Activated CD4-positive, alpha-beta T cell treated with anti-CD3 and anti-CD28 coated beads, Interleukin-2, amount 10 ng/mL, durations not matched to agents 24 days and 14 days (primary cell): Measurements from ENCODE around the gene DLD. TPM values are rescaled to one million over a fixed set of nuclear protein-coding genes. Genes with fewer than 3 reads are reported as not detected.
"Not testable (repeated sequence)": the region's sequence is repeated elsewhere in the genome, so short reads cannot be mapped to it uniquely, and the experiment has no call there.

ENCODE experiments used
- DNase-seq: peaks from one replicate; pipeline ENCODE4 v3.0.0; 2022
- H3K27ac Mint-ChIP-seq: one replicate; pipeline ENCODE4 v1.8.0; 2022; ENCODE audit warnings: mild to moderate bottlenecking, mixed read lengths
- H3K27me3 Mint-ChIP-seq: one replicate; pipeline ENCODE4 v1.8.0; 2022; ENCODE audit warnings: mixed read lengths
- H3K36me3 Mint-ChIP-seq: one replicate; pipeline ENCODE4 v1.8.0; 2022; ENCODE audit warnings: low read depth, mild to moderate bottlenecking, mixed read lengths
- H3K4me1 Mint-ChIP-seq: one replicate; pipeline ENCODE4 v1.8.0; 2021; ENCODE audit warnings: mixed read lengths
- H3K4me3 Mint-ChIP-seq: one replicate; pipeline ENCODE4 v1.8.0; 2022; ENCODE audit warnings: mild to moderate bottlenecking, moderate library complexity, mixed read lengths
- H3K9me3 Mint-ChIP-seq: one replicate; pipeline ENCODE4 v1.8.0; 2021; ENCODE audit warnings: mixed read lengths
- intact Hi-C: fragments of 100-400 bp; cut with micrococcal nuclease; formaldehyde crosslinking; loops from one replicate; pipeline ENCODE4 v1.15.1; 2023
- total RNA-seq: library from RNA; stranded (reverse); gene quantifications from 2 replicates; pipeline ENCODE4 v1.2.3, GENCODE V29; 2022

The DLD gene
- total RNA-seq, 1 donor from 2014 or later: 119 TPM

DNA sequence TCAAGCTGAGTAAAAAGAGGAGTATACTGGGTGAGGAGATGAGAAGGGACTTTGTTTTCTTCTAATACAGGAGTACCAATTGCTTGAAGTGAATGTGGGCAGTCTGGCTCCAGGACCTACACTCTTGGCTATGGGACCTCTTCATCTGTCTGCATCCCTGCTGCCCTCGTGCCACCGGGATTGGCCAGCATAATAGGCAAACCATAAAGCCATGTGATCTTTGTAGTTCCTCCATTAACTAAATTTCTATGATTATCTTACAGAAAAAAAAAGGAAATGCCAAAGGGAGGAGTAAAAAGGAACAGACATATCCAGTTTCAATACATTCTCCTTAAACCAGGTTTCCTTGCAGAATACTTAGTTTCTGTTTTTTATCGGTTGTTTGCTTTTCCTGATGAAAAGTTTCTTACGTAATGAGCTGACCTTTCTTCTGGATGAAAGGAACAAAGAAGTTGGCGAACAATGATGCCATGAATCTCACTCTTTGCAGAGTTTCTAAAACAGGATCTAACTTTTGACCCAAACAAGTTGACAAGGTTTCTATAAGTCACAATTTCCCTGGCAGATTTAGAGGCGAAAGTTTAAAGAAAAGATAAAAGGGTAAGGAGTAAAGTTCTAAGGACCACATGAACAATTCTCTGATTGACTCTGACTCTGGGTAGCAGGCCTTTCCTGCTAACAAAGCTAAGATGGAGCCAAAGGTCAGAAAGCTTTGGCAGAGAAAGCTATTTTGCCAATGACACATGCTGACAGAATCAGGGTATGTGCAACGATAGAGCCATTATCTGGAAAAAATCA is 57.9 kb downstream of the DLD start:
- Mint-ChIP-seq H3K4me1 (no peaks in the 10 kb centered on the region), H3K36me3 (no peaks in the 10 kb centered on the region), H3K4me3 (no peak overlapping the region), H3K27me3 (peaks cover 9% of the 10 kb centered on the region), H3K9me3 (no peaks in the 10 kb centered on the region), H3K27ac (no peak overlapping the region)
- intact Hi-C loops: no loop called here
- DNase-seq: no peak

DNA sequence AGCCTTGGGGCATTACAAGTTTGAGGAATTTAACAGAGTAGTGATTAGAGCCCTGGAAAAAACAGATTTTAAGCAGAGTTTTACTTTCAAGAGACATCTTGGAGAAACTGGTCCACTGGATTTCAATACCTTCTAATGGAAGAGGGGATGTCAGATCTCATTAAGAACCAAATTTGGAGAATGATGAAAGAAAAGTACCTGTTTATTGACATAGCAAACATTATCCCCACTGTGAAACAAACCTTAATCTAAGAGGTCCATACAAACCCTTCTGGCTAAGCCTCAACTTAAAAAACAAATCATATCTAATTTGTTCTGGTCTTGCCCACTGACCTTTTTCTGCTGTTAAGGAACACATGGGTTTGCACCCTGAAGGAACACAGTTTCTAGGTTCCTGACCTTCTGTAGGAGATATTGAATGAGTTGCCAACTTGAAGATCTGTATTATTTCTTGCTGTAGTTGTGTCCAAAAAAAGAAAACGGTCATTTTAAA is 58.5 kb downstream of the DLD start:
- no peak for DNase-seq
- Mint-ChIP-seq H3K4me3 (no peak overlapping the region), H3K9me3 (no peaks in the 10 kb centered on the region), H3K36me3 (no peaks in the 10 kb centered on the region), H3K27ac (no peak overlapping the region), H3K4me1 (no peaks in the 10 kb centered on the region), H3K27me3 (peaks cover 9% of the 10 kb centered on the region)
- intact Hi-C loops: no loop called here

DNA sequence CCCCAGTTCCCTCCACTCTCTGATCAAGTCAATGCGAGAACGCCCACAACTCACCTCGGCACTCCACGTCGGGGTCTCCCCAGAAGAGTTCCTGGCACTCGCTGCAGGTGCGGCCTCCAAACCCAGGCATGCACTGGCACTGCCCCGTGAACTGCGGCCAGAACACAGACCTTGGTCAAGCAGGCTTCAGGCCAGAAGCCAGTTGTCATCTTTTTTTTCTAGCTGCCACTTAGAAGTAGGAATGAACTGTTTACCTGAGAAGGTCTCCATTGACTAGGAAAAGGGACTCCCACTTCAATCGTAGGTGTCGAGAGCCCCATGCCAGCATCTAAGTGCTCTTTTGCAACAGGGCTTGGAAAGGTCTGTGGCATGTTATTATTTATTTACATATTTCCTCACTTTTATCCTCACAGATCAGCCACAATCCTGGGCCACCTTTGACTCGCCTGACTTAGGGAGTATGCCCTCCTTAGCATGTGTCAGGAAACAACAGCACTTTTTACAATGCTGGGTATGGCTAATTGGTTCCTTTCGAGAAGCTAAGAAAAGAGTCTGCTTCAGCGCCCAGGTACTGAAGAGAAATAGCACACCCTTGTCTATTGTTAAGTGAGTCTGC is 60.3 kb downstream of the DLD start:
- Mint-ChIP-seq H3K27ac (no peak overlapping the region), H3K27me3 (peaks cover 11% of the 10 kb centered on the region), H3K4me1 (no peaks in the 10 kb centered on the region), H3K9me3 (no peaks in the 10 kb centered on the region), H3K4me3 (no peak overlapping the region), H3K36me3 (no peaks in the 10 kb centered on the region)
- intact Hi-C loops: no loop called here
- DNase-seq: no peak

DNA sequence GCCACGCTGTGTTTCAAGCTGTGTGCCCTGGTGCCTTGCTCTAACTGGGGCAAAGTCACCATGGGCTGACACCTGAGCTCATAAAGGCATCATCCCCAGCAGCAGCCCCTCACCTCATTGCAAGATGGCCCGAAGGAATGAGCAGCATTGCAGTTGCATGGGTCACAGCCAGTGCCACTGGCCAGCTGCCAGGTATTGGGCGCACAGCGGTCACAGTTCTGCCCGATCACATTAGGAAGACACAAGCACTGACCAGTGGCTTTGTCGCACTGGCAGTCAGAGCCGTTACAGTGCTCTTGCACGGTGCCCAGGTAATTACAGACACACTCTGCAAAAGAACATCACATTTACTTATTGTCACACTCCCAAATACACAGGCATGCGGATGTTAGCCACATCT is 60.9 kb downstream of the DLD start:
- intact Hi-C loops: no loop called here
- Mint-ChIP-seq H3K27ac (no peak overlapping the region), H3K27me3 (peaks cover 13% of the 10 kb centered on the region), H3K36me3 (no peaks in the 10 kb centered on the region), H3K4me1 (no peaks in the 10 kb centered on the region), H3K4me3 (no peak overlapping the region), H3K9me3 (no peaks in the 10 kb centered on the region)
- DNase-seq: no peak

DNA sequence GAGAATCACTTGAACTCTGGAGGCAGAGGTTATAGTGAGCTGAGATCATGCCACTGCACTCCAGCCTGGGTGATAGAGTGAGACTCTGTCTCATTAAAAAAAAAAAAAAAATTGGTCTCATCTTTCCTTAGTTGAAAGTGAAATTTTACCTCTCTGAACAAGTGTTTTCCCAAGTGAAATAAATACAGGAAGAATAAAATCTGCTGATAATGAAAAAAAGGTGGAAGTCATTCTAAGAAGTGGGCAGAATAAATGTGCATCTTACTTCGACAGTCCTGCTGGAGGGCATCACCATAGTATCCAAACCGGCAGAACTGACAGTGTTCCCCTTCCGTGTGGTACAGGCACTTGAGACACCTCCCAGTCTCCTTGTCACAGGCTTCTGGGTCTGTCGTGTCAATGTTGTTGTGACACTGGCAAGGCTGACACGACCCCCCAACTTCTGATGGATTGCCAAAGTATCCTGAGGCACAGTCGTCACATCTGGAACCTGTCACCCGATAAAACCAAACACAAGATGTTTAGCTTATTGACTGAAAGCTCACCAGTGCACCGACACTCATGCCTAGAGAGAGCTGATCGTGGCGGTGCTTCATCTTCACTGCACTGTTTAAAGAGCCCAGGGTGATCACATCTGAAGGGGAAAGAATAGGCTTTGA is 62.4 kb downstream of the DLD start:
- H3K27me3 Mint-ChIP-seq: peaks cover 11% of the 10 kb centered on the region
- no peak overlapping the region for H3K27ac Mint-ChIP-seq
- intact Hi-C loops: no loop called here
- H3K9me3 Mint-ChIP-seq: no peaks in the 10 kb centered on the region
- no peak overlapping the region for H3K4me3 Mint-ChIP-seq
- H3K4me1 Mint-ChIP-seq: no peaks in the 10 kb centered on the region
- no peaks in the 10 kb centered on the region for H3K36me3 Mint-ChIP-seq
- no peak for DNase-seq

DNA sequence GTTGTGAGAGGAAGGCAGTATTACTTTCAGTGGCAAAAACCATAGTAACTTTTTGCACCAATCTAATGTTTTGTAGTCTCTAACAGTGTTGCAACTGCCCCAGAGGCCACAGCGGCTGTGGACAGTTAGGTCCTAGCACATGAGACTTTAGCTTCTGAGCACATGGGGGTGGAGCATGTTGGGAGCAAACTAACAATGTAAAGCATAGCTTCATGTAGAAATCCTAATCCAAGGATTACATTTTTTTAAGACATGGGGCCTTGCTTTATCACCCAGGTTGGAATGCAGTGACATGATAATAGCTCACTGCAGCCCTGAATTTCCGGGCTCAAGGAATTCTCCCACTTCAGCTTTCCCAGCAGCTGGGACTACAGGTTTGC is 62.9 kb downstream of the DLD start:
- no peak for DNase-seq
- intact Hi-C loops: no loop called here
- H3K27me3 Mint-ChIP-seq: peaks cover 6% of the 10 kb centered on the region
- no peak overlapping the region for H3K27ac Mint-ChIP-seq
- no peaks in the 10 kb centered on the region for H3K36me3 Mint-ChIP-seq
- H3K4me1 Mint-ChIP-seq: no peaks in the 10 kb centered on the region
- H3K9me3 Mint-ChIP-seq: no peaks in the 10 kb centered on the region
- H3K4me3 Mint-ChIP-seq: no peak overlapping the region

DNA sequence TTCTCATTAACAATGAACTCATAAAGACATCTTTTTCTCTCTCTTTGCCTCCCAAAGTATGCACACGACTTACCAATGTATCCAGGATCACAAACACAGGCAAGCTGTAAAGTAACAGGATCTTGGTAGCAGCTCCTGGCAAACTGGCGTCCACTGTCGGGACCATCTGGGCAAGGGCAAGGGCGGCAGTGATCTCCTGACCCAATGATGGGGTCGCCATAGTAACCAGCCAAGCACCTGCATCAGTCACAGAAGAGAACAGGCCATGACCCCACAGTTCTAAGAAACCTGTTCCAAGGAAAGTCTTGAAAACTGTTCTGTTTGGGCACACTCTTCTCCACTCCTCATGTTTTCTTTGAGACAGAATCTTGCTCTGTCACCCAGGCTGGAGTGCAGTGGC is 64.4 kb downstream of the DLD start:
- H3K36me3 Mint-ChIP-seq: no peaks in the 10 kb centered on the region
- H3K4me3 Mint-ChIP-seq: no peak overlapping the region
- H3K4me1 Mint-ChIP-seq: no peaks in the 10 kb centered on the region
- no peaks in the 10 kb centered on the region for H3K9me3 Mint-ChIP-seq
- H3K27ac Mint-ChIP-seq: no peak overlapping the region
- peaks cover 4% of the 10 kb centered on the region for H3K27me3 Mint-ChIP-seq
- DNase-seq: no peak
- intact Hi-C loops: no loop called here

DNA sequence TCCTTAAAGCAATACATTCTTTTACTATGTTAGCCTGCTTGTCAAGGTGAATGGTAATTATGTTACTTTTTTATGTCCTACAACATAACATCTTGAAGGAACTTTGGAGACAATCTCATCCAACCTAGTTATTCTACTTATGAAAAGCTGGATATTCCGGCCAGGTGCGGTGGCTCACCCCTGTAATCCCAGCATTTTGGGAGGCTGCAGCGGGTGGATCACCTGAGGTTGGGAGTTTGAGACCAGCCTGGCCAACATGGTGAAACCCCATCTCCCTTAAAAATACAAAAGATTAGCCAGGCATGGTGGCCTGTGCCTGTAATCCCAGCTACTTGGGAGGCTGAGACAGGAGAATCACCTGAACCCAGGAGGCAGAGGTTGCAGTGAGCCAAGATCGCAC is 66.0 kb downstream of the DLD start:
- H3K36me3 Mint-ChIP-seq, H3K4me1 Mint-ChIP-seq, intact Hi-C loops, DNase-seq, H3K27me3 Mint-ChIP-seq, H3K9me3 Mint-ChIP-seq, H3K27ac Mint-ChIP-seq, H3K4me3 Mint-ChIP-seq: not testable (repeated sequence)

DNA sequence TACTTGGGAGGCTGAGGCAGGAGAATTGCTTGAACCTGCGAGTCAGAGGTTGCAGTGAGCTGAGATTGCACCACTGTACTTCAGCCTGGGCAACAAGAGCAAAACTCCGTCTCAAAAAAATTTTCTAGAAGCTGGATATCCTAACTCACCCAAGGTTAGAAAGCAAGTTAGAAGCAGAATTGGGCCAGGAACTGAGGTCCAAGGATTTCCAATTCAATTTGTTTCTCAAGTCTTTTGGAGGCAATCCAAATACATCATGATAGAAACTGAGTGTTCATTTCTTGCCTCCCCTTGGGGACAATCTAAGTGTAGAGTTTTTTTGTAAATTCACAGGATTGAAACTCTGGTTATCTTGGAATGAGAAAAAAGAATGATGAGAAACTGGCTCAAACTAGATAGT is 66.5 kb downstream of the DLD start:
- Mint-ChIP-seq H3K9me3 (no peaks in the 10 kb centered on the region), H3K4me1 (no peaks in the 10 kb centered on the region), H3K27me3 (peaks cover 4% of the 10 kb centered on the region), H3K27ac (no peak overlapping the region), H3K36me3 (no peaks in the 10 kb centered on the region), H3K4me3 (no peak overlapping the region)
- intact Hi-C loops: no loop called here
- DNase-seq: no peak

DNA sequence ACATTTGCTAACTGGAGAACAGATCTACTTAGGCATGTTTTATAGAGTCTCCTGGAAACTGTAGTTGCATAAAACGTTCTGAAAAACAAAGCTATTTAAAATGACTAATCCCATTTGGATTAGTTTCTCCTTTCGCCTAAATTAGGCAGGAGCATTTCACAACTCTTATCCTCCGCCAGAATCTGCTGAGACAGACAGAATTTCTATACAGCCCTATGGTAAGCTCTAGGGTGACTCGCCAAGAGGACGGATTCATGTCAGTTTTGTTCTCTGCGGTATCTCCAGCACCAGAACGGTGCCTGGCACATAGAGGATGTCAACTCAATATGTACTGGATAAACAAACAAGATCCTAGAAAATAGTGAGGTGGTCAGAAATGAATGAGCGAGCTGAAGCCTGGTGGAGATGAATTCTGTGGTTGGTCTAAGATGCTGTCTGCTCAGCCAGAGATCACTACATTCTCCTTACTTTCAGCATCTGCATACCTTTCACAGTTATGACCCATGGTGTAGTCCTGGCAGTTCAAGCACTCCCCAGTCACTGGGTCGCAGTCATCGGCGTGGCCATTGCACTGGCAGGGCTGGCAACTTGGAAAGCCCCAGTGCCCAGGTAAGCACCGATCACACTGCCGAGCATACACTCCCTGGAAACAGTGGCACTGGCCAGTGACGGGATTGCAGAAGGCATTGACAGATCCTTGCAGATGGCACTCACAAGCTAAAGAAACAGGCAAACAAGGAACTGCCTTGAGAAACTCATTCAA is 68.0 kb downstream of the DLD start:
- Mint-ChIP-seq H3K4me3 (no peak overlapping the region), H3K9me3 (no peaks in the 10 kb centered on the region), H3K27ac (no peak overlapping the region), H3K4me1 (no peaks in the 10 kb centered on the region), H3K27me3 (peaks cover 4% of the 10 kb centered on the region), H3K36me3 (no peaks in the 10 kb centered on the region)
- no peak for DNase-seq
- intact Hi-C loops: no loop called here

DNA sequence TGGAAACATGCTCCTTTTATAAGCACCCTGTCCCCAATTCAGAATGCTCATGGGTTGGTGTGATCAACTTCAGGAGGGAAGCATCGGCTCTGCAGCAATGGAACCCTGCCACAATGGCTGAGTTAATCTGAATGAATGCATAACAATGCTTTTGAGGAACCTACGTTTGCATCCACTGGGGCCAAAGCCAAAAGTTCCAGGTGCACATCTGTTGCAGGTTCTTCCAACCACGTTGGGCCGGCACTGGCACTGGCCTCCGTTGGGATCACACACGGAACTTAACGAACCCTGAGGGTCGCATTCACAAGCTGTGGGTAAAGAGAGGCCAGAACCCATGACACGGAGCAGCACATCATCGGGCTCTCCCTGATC is 68.5 kb downstream of the DLD start:
- no peak overlapping the region for H3K4me3 Mint-ChIP-seq
- H3K9me3 Mint-ChIP-seq: no peaks in the 10 kb centered on the region

DNA sequence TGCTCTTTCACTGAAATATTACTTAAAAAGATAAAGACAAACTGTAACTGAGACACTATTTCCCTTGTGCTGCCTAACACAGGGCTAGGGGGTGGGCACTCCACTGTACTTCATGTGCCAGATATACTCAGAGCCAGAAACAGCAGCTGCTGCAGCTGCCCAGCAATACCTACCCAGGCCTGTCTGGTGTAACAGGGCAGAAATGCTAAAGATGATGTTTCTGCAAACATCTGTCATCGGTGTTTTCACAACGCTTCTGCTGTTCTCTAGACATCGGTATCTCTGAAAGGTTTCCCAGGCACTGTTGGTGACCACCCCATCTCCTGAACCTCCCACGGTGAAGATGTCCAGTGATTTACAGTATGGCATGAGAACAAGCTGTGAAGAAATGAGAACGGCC is 69.3 kb downstream of the DLD start:
- Mint-ChIP-seq H3K27me3 (peaks cover 3% of the 10 kb centered on the region), H3K9me3 (no peaks in the 10 kb centered on the region), H3K36me3 (no peaks in the 10 kb centered on the region), H3K4me1 (no peaks in the 10 kb centered on the region), H3K4me3 (no peak overlapping the region), H3K27ac (no peak overlapping the region)
- intact Hi-C loops: no loop called here
- no peak for DNase-seq

More for the DNA sequence above, 68.5 kb downstream of the DLD start:
- H3K27me3 Mint-ChIP-seq: peaks cover 4% of the 10 kb centered on the region
- no peaks in the 10 kb centered on the region for H3K4me1 Mint-ChIP-seq
- H3K27ac Mint-ChIP-seq: no peak overlapping the region
- DNase-seq: no peak
- no peaks in the 10 kb centered on the region for H3K36me3 Mint-ChIP-seq
- intact Hi-C loops: no loop called here

DNA sequence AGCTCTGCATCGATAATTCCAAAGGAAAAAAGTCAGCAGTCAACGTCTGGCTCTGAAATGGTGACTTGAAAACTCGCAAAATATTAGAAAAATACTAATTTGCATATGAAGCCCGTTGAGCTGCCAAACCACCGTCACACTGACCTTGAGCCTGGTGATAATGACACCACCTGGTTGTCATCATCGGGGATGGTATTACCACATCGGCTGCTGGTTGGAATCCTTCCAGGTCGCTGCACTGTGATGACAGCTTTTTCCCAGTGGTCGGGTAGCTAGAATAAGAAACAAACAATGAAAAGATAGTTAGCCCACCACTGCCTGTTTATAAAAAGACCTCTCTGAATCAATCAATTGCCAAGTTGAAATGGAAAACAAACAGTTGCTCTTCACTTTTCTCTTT is 70.4 kb downstream of the DLD start:
- DNase-seq: no peak
- H3K27me3 Mint-ChIP-seq: peaks cover 1% of the 10 kb centered on the region
- no peaks in the 10 kb centered on the region for H3K9me3 Mint-ChIP-seq
- H3K4me1 Mint-ChIP-seq: no peaks in the 10 kb centered on the region
- no peak overlapping the region for H3K4me3 Mint-ChIP-seq
- H3K36me3 Mint-ChIP-seq: no peaks in the 10 kb centered on the region
- intact Hi-C loops: no loop called here
- H3K27ac Mint-ChIP-seq: no peak overlapping the region

DNA sequence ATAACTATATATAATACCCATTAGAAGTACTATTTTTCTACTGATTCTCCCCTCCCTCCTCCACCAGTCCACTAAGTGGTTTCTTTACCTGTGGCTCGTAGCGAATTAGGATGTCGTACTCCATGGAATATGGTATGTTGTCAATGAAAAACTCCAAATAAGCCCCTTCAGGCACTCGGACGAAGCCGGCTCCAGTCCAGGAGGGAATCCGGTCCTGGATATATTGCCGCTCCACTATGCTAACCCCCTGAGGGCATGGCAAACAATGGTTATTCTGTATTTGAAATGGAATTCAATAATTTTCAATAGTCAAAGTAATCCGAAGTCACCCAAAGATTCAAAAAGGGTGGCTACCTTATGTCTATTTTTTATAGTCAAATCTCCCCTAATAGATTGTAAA is 71.8 kb downstream of the DLD start:
- no peaks in the 10 kb centered on the region for H3K4me1 Mint-ChIP-seq
- no peaks in the 10 kb centered on the region for H3K36me3 Mint-ChIP-seq
- no peaks in the 10 kb centered on the region for H3K27me3 Mint-ChIP-seq
- no peak overlapping the region for H3K4me3 Mint-ChIP-seq
- H3K9me3 Mint-ChIP-seq: no peaks in the 10 kb centered on the region
- H3K27ac Mint-ChIP-seq: no peak overlapping the region
- DNase-seq: no peak
- intact Hi-C loops: no loop called here
